ENCODE data around the gene KLF16.

KLF16 gene

GRCh38 chr19:1875646-1876495 is 12.5 kb upstream of the KLF16 start:
- H3K4me3 ChIP-seq (ENCODE audit: low read length), result peak overlapping the region; percentile 82
- no peak for TF ChIP-seq ZNF274 (IDR thresholded peaks at IDR 0.05; ENCODE audit: low read depth, low read length)

- H3K4me3 ChIP-seq (ENCODE audit: low read length), result peak overlapping the region; percentile 82
Observed at GRCh38 chr19:1875265-1875645, 11.9 kb upstream of the KLF16 start.

- no peak for TF ChIP-seq ZNF274 (IDR thresholded peaks at IDR 0.05; ENCODE audit: low read depth, low read length)
- H3K4me3 ChIP-seq (ENCODE audit: low read length), result peak overlapping the region; percentile 82
Observed at GRCh38 chr19:1874554-1875185, 11.3 kb upstream of the KLF16 start.

- H3K4me3 ChIP-seq (ENCODE audit: low read length), result peak overlapping the region; percentile 82
- no peak for TF ChIP-seq ZNF274 (IDR thresholded peaks at IDR 0.05; ENCODE audit: low read depth, low read length)
Observed at GRCh38 chr19:1873524-1874473, 10.4 kb upstream of the KLF16 start.

GRCh38 chr19:1872807-1873523 is 9.6 kb upstream of the KLF16 start:
- H3K4me3 ChIP-seq (ENCODE audit: low read length), result no peak overlapping the region
- TF ChIP-seq ZNF274 (IDR thresholded peaks at IDR 0.05; ENCODE audit: low read depth, low read length), result no peak

GRCh38 chr19:1871630-1872029 is 8.3 kb upstream of the KLF16 start:
- H3K4me3 ChIP-seq (ENCODE audit: low read length), result no peak overlapping the region
- no peak for TF ChIP-seq ZNF274 (IDR thresholded peaks at IDR 0.05; ENCODE audit: low read depth, low read length)

GRCh38 chr19:1871140-1871597 is 7.8 kb upstream of the KLF16 start:
- no peak overlapping the region for H3K4me3 ChIP-seq (ENCODE audit: low read length)
- TF ChIP-seq ZNF274 (IDR thresholded peaks at IDR 0.05; ENCODE audit: low read depth, low read length), result no peak

GRCh38 chr19:1868971-1869370 is 5.6 kb upstream of the KLF16 start:
- H3K4me3 ChIP-seq (ENCODE audit: low read length), result no peak overlapping the region
- TF ChIP-seq ZNF274 (IDR thresholded peaks at IDR 0.05; ENCODE audit: low read depth, low read length), result no peak

GRCh38 chr19:1867349-1867724 is 4.0 kb upstream of the KLF16 start:
- TF ChIP-seq ZNF274 (IDR thresholded peaks at IDR 0.05; ENCODE audit: low read depth, low read length), result no peak
- no peak overlapping the region for H3K4me3 ChIP-seq (ENCODE audit: low read length)

- no peak overlapping the region for H3K4me3 ChIP-seq (ENCODE audit: low read length)
- no peak for TF ChIP-seq ZNF274 (IDR thresholded peaks at IDR 0.05; ENCODE audit: low read depth, low read length)
Observed at GRCh38 chr19:1866693-1867348, 3.4 kb upstream of the KLF16 start.

- H3K4me3 ChIP-seq (ENCODE audit: low read length), result peak overlapping the region; percentile 84; the same call in 1 of the 2 replicates
- TF ChIP-seq ZNF274 (IDR thresholded peaks at IDR 0.05; ENCODE audit: low read depth, low read length), result no peak
Observed at GRCh38 chr19:1865172-1866010, 2.0 kb upstream of the KLF16 start.

GRCh38 chr19:1864480-1865171 is 1.2 kb upstream of the KLF16 start:
- peak overlapping the region; percentile 84 for H3K4me3 ChIP-seq (ENCODE audit: low read length)
- no peak for TF ChIP-seq ZNF274 (IDR thresholded peaks at IDR 0.05; ENCODE audit: low read depth, low read length)

Data from GM08714 (cell line).